Measurements from ENCODE around the gene STAG3. TPM values are rescaled to one million over a fixed set of nuclear protein-coding genes. Genes with fewer than 3 reads are reported as not detected.
"Not testable (repeated sequence)": the region's sequence is repeated elsewhere in the genome, so short reads cannot be mapped to it uniquely, and the experiment has no call there.

Gene STAG3
- total RNA-seq, 1 experiment from 2014 or later, result 0.05 TPM

DNA sequence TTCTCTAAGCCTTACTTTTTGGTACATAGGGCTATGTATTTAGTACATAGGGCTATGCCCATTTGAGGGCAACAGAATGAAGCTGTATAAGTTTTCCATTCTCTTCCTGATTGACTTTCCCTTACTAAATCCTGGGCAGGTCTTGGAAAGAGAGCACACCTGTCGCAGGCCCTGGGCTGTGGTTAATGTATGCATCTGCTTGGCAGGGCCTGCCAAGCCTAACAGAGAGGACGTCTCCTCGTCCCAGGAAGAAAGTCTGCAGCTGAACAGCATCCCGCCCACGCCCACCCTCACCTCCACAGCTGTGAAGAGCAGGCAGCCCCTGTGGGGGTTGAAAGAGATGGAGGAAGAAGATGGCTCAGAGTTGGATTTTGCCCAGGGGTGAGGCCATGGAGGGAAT is 33.1 kb downstream of the STAG3 start:
- no peak for DNase-seq (ENCODE audit: extremely low read depth, low read depth)

DNA sequence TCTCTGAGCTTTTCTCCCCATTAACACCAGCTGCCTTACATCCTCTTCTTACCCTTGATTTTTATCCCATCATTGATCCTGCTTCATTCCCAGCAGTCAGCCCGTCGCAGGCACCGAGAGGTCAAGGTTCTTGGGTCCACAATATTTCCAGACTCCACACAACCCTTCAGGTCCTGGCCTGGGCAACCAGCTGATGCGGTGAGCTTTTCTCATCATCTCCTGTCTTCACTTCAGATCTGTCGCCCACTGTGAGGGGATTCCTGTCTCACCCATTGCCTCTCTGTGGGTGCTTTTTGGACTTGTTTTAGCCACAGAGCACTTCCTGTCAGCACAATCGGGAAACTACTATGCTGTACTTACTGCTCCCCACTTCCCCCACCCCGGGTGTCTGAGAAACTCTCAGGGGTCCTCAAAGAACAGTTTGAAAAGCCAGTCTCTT is 33.6 kb downstream of the STAG3 start:
- DNase-seq (ENCODE audit: extremely low read depth, low read depth), result no peak

DNA sequence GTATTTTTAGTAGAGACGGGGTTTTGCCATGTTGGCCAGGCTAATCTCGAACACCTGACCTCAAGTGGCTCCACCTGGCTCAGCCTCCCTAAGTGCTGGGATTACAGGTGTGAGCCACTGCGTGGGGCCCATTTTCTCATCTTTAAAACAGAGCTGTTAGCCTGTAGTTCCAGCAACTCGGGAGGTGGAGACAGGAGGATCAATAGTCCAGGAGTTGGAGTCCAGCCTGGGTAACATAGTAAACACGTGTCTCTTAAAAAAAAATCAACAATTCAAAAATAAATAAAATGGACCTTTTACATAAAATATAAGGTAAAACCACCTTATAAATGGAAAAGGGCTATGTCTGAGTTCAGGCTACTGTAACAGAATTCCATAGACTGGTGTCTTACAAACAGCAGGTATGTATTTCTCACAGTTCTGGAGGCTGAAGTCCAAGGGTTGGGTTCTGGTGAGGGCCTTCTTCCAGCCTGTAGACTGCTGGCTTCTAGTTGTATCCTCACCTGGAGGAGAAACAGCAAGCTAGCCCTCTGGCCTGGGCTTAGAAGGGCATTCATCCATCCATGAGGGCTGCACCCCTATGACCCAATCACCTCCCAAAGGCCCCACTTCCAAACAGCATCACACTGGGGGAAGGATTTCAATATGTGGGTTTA is 35.0 kb downstream of the STAG3 start:
- DNase-seq (ENCODE audit: extremely low read depth, low read depth), result no peak

DNA sequence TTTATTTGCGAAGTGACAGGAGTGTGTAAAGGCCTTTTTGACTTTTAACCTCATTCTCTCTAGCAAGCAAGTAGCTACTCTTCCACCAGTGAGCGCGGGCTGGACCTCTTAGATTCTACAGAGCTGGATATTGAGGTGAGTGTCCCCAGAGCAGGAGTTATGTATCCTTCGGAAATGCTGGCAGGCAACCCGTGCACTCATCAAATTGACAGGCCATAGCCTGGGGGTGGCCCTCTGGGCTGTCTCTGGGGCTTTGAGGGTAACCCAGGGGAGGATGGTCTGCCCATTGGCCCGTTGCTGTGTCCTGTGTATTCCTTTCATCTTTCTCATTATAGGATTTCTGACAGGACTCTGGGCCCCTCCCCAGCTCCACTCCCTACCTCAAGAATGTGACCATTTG is 36.0 kb downstream of the STAG3 start:
- DNase-seq (ENCODE audit: extremely low read depth, low read depth), result no peak

DNA sequence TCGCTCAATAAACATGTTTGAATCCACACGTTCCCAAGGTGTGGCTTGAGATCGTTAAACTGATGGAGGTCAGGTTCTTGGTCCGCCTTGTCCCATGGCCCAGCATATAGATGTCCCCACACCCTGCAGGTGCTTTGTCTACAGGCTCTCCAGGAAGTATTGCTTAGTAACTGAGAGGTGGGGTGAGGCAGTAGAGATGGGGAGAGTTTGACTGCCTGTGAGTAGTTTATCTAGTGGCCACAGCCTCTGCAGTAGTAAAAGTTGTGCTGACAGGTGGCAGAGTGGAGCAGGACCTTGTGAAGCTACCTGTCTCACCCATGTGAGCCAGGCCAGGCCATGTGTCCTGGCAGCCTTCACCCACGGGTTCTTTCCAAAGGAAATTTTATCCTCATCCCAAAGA is 36.6 kb downstream of the STAG3 start:
- DNase-seq (ENCODE audit: extremely low read depth, low read depth), result not testable (repeated sequence)

DNA sequence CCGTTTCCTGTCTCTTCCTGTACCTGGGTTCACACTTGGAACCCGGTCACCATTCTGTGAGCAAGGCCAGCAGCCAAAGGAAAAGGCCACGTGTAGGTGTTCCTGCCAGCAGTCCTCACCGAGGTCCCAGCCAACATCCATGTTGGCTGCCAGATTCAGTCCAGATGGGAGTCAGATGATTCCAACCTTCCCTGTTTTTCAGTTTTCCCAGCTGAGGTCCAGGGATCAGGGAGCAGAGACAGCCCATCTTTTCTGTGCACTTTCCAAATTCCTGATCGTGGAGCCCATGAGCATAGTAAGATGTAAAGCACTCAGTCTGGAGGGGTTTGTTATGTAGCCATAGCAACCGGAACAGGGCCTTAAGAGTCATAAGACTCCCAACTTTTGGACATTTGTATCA is 38.2 kb downstream of the STAG3 start:
- no peak for DNase-seq (ENCODE audit: extremely low read depth, low read depth)

- DNase-seq (ENCODE audit: extremely low read depth, low read depth), result peak; percentile 36
Measured at GRCh38 chr7:100217934-100218333, 40.2 kb downstream of the STAG3 start.

- DNase-seq (ENCODE audit: extremely low read depth, low read depth), result no peak
Measured at GRCh38 chr7:100219271-100219737, 41.6 kb downstream of the STAG3 start.

- DNase-seq (ENCODE audit: extremely low read depth, low read depth), result not testable (repeated sequence)
Measured at GRCh38 chr7:100219801-100220585, 42.3 kb downstream of the STAG3 start, which contains the start of gene PVRIG. TSS of gene PVRIG (plus strand) at chr7:100219949. CDS start at chr7:100219971, 22 bp downstream.

DNA sequence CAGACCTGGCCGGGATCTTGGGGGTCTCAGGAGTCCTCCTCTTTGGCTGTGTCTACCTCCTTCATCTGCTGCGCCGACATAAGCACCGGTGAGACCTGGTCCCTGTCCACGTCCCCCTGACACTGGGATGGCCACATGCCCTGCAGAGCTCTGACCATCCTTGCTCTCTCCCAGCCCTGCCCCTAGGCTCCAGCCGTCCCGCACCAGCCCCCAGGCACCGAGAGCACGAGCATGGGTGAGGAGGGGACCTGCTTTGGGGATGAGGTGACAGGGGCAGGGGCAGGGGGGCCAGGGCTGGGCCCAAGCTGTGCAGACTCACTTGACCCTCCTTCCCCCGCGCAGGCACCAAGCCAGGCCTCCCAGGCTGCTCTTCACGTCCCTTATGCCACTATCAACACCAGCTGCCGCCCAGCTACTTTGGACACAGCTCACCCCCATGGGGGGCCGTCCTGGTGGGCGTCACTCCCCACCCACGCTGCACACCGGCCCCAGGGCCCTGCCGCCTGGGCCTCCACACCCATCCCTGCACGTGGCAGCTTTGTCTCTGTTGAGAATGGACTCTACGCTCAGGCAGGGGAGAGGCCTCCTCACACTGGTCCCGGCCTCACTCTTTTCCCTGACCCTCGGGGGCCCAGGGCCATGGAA is 43.0 kb downstream of the STAG3 start:
- DNase-seq (ENCODE audit: extremely low read depth, low read depth), result no peak

GRCh38 chr7:100221231-100221718 is 43.6 kb downstream of the STAG3 start:
- no peak for DNase-seq (ENCODE audit: extremely low read depth, low read depth)

GRCh38 chr7:100221767-100222444 is 44.2 kb downstream of the STAG3 start:
- no peak for DNase-seq (ENCODE audit: extremely low read depth, low read depth)

DNA sequence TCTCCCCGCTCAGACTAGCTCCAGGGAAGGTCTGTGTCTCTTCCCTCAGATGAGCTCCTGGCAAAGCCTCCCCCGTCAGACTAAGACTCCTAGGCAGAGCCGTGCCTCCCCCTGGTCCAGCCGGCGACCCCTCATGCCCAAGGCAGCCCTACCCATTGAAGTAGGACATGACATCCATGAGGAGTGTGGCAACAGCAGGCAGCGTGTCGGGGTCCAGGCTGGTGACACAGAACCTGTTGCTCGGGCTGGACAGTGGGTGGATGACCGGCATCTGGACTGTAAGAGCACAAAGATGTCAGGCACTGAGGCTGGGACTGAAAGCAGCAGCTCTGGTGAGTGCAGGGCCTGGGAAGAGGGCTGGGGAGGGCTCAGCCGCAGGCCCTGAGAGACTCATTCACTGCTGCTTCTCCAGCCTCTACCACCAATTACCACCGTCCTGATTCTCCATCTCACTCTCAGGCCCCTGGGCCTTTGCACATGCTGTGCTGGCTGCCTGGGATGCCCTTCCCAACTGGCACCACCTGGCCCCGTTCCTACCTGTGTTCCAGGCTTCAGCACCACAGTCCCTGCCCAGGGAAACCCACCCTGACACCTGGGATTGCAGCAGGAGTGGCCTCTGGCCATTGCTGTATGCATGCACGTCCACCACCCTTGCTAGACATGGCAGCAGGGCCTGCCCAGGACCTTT is 44.9 kb downstream of the STAG3 start:
- no peak for DNase-seq (ENCODE audit: extremely low read depth, low read depth)

GRCh38 chr7:100223376-100223927 is 45.7 kb downstream of the STAG3 start:
- not testable (repeated sequence) for DNase-seq (ENCODE audit: extremely low read depth, low read depth)

DNA sequence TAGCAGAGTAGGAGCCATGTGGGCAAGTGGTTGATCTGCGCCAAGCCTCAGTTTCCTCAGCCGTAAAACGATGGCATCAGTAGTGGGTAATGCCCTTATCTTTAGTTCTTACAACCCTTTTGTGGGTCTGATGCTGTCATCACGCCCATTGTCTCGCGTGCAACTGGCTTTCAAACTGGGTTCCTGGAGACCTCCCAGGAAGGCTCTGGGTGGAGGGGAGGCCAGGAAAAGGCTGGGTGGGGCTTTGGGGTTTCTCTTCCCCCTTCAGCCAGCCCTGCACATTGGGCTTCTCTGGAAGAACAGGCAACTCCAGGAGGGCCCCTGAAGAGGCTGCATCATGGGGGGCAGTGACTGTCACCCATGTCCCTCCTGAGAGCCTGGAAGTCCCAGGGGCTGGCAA is 47.2 kb downstream of the STAG3 start:
- not testable (repeated sequence) for DNase-seq (ENCODE audit: extremely low read depth, low read depth)

GRCh38 chr7:100234660-100235317 is 57.1 kb downstream of the STAG3 start:
- not testable (repeated sequence) for DNase-seq (ENCODE audit: extremely low read depth, low read depth)

GRCh38 chr7:100239975-100240374 is 62.3 kb downstream of the STAG3 start:
- not testable (repeated sequence) for DNase-seq (ENCODE audit: extremely low read depth, low read depth)

DNA sequence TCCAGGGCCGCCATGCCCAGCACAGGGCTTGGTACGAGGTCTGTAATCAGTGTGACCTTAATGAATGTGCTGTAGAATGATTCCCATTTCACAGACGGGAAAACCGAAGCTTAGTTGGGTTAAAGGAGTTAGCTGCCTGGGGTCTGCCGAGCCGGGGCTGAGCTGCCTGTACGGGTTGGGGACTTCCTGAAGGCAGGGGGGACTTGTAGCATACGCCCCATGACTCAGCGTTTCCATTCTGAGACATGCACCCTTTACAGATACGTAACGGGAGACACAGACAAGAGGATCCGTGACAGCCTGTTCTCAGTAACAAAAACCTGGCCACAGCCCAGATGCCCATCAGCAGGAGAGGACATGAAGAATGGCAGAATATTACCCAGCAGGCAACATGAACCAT is 65.7 kb downstream of the STAG3 start:
- DNase-seq (ENCODE audit: extremely low read depth, low read depth), result peak; percentile 76

DNA sequence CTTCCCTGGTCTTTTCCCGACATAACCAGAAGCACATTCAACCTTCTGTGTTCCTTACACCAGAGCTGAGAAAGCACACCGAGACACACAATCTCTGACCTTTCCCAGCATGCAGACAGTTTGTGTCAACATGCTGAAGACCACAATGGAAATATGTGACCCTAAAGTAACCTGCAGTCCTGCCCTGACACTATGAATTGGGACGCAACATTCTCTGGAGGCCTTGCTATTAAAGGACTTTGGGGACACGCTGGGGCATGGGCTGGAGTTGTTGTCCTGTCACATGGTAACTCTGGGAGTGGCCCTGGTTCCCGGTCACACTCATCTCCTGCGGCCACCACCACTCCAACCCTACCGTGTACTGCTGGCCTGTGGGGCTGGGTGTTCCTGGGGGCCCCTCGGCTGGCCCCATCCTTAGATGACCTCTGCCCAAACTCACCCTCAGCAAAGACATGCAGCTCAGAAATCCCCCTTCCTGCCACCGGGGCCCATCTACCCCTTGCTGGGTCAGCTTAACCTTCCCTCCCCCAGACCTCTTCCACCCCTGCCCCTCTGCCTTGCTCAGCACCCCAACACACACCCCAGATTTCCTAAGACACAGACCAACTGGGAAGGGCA is 67.4 kb downstream of the STAG3 start:
- DNase-seq (ENCODE audit: extremely low read depth, low read depth), result not testable (repeated sequence)
